GM12878 (cell line): ENCODE data around the gene ST3GAL5. TPM values are rescaled to one million over a fixed set of nuclear protein-coding genes. Genes with fewer than 3 reads are reported as not detected.

Source experiments
- ATF7 ChIP-seq: fragments of 450-650 bp; IDR thresholded peaks from 2 replicates; pipeline ENCODE4 v1.6.1; 2016; ENCODE audit warnings: low read depth, mild to moderate bottlenecking
- BCL3 ChIP-seq: IDR thresholded peaks from 2 replicates; pipeline ENCODE4 v1.6.1; 2011; ENCODE audit warnings: borderline replicate concordance, low read depth, mild to moderate bottlenecking, moderate library complexity, low read length; ENCODE audit not compliant: insufficient read depth, poor library complexity, severe bottlenecking
- BCLAF1 ChIP-seq: fragments of 450-650 bp; IDR thresholded peaks from 2 replicates; pipeline ENCODE4 v1.6.1; 2017; ENCODE audit warnings: antibody characterized with exemption, mild to moderate bottlenecking, moderate library complexity
- CREB1 ChIP-seq: IDR thresholded peaks from 2 replicates; pipeline ENCODE4 v1.6.1; 2012; ENCODE audit warnings: low read depth, mild to moderate bottlenecking, inconsistent platforms
- EP300 ChIP-seq, 2 experiments: fragments of 150-350 bp in 1 of 2; IDR thresholded peaks; 2 replicates each; pipeline ENCODE4 v1.6.1; 2011 to 2012; ENCODE audit warnings: low read depth in 2 of 2, low read length in 2 of 2, borderline replicate concordance in 1 of 2, improper control_type of control experiment in 1 of 2, inconsistent platforms in 1 of 2; ENCODE audit not compliant: control insufficient read depth in 1 of 2
- ETV6 ChIP-seq, 2 experiments: fragments of 450-650 bp in 1 of 2; IDR thresholded peaks in 1 of 2; conservative IDR thresholded peaks in 1 of 2; 2 replicates each; pipeline ENCODE4 v1.6.1; 2014; ENCODE audit warnings: antibody characterized with exemption in 1 of 2, borderline replicate concordance in 1 of 2, low read depth in 1 of 2, mild to moderate bottlenecking in 1 of 2, moderate library complexity in 1 of 2
- FOS ChIP-seq: IDR thresholded peaks from 3 replicates; pipeline ENCODE4 v1.6.1; 2011; ENCODE audit warnings: borderline replicate concordance; ENCODE audit not compliant: insufficient read length; ENCODE audit errors: extremely low read depth
- HDGF ChIP-seq: fragments of 450-650 bp; IDR thresholded peaks from 2 replicates; pipeline ENCODE4 v1.6.1; 2016; ENCODE audit warnings: antibody characterized with exemption
- IRF5 ChIP-seq: fragments of 450-650 bp; IDR thresholded peaks from 2 replicates; pipeline ENCODE4 v1.6.1; 2017; ENCODE audit warnings: borderline replicate concordance
- JUNB ChIP-seq: IDR thresholded peaks from 2 replicates; pipeline ENCODE4 v1.6.1; 2016; ENCODE audit warnings: antibody characterized with exemption, mild to moderate bottlenecking
- MTA2 ChIP-seq: fragments of 450-650 bp; IDR thresholded peaks from 2 replicates; pipeline ENCODE4 v1.6.1; 2016; ENCODE audit warnings: low read depth, mild to moderate bottlenecking, moderate library complexity
- MYC ChIP-seq: IDR thresholded peaks from 2 replicates; pipeline ENCODE4 v1.6.1; 2011; ENCODE audit warnings: mild to moderate bottlenecking, low read length, moderate library complexity, inconsistent platforms; ENCODE audit not compliant: insufficient read depth, insufficient replicate concordance, insufficient read length, severe bottlenecking
- NR2C2 ChIP-seq: IDR thresholded peaks from 2 replicates; pipeline ENCODE4 v1.6.1; 2011; ENCODE audit warnings: borderline replicate concordance, low read depth; ENCODE audit not compliant: control insufficient read depth, insufficient read length
- NRF1 ChIP-seq: conservative IDR thresholded peaks from 2 replicates; pipeline ENCODE4 v1.6.1; 2011; ENCODE audit warnings: mild to moderate bottlenecking, low read depth, low read length, improper control_type of control experiment
- PAX5 ChIP-seq: IDR thresholded peaks from 2 replicates; pipeline ENCODE4 v1.6.1; 2011; ENCODE audit warnings: low read depth, low read length, borderline replicate concordance
- PAX8 ChIP-seq: fragments of 450-650 bp; IDR thresholded peaks from 2 replicates; pipeline ENCODE4 v1.6.1; 2017; ENCODE audit warnings: mild to moderate bottlenecking, moderate library complexity
- RBBP5 ChIP-seq: fragments of 200-600 bp; sonication (generic); conservative IDR thresholded peaks from 2 replicates; pipeline ENCODE4 v1.6.1; 2016
- RUNX3 ChIP-seq: IDR thresholded peaks from 2 replicates; pipeline ENCODE4 v1.6.1; 2012; ENCODE audit warnings: low read length, inconsistent platforms
- TBL1XR1 ChIP-seq: IDR thresholded peaks from 2 replicates; pipeline ENCODE4 v1.6.1; 2012; ENCODE audit warnings: low read depth, low read length, improper control_type of control experiment
- TCF12 ChIP-seq: IDR thresholded peaks from 2 replicates; pipeline ENCODE4 v1.6.1; 2011; ENCODE audit warnings: low read depth, mild to moderate bottlenecking, low read length
- ZNF217 ChIP-seq: fragments of 450-650 bp; IDR thresholded peaks from 2 replicates; pipeline ENCODE4 v1.6.1; 2017; ENCODE audit warnings: antibody characterized with exemption, mild to moderate bottlenecking
- ZSCAN29 ChIP-seq: fragments of 450-650 bp; IDR thresholded peaks from 2 replicates; pipeline ENCODE4 v1.6.1; 2017; ENCODE audit warnings: mild to moderate bottlenecking, moderate library complexity
- polyA plus RNA-seq, 11 experiments: library from polyadenylated mRNA; depleted of rRNA in 4 of 11; unstranded in 6 of 11; stranded (reverse) in 5 of 11; fragments of >200 nt; fragmentation: Nextera tagmentation in 4 of 11; fragmentation: Illumina TruSeq in 1 of 11; extraction: Ambion mirVana in 4 of 11; extraction: Trizol in 1 of 11; gene quantifications; 1 replicate in 1 of 11; 2 replicates in 10 of 11; pipeline versions ENCODE4 v1.2.1 to v1.2.3, GENCODE V29; 2011 to 2016; ENCODE audit warnings: inconsistent platforms in 2 of 11, missing spikeins in 2 of 11, low read depth in 1 of 11
- total RNA-seq, 4 experiments: library from RNA; depleted of rRNA in 3 of 4; stranded (reverse); fragments of >200 nt in 3 of 4; fragmentation: Illumina TruSeq in 1 of 4; extraction: Trizol in 1 of 4; gene quantifications; 2 replicates each; pipeline versions ENCODE4 v1.2.1 to v1.2.3, GENCODE V29; 2013 to 2021
- TF ChIP-seq, protein P1 (sequence below): fragments of 450-650 bp; IDR thresholded peaks from 2 replicates; pipeline ENCODE4 v1.6.1; 2018; ENCODE audit warnings: mild to moderate bottlenecking, low read depth, moderate library complexity; ENCODE audit not compliant: partially characterized antibody

Gene ST3GAL5
- total and polyA plus RNA-seq, 10 of the 15 experiments (the other 5 are each of a cell fraction or from before 2014, with no cell fraction given), result 5.2 to 60.9 (median 10.2) TPM

- no peak for TF ChIP-seq NR2C2
- no peak for TF ChIP-seq RBBP5
- TF ChIP-seq NRF1, result no peak
- TF ChIP-seq RUNX3, result peak; percentile 76
- no peak for TF ChIP-seq ETV6 (conservative IDR thresholded peaks at IDR 0.05 in 1 of 2, IDR thresholded peaks at IDR 0.05 in 1 of 2; ENCODE audit: borderline replicate concordance in 1 of 2, low read depth in 1 of 2)
- TF ChIP-seq ZSCAN29, result no peak
- no peak for TF ChIP-seq MYC
- peak; percentile 5 to 51; a peak in 1 of 4 replicates for TF ChIP-seq EP300 (IDR thresholded peaks at IDR 0.05; ENCODE audit: borderline replicate concordance in 1 of 2, control insufficient read depth in 1 of 2, low read depth in 2 of 2, low read length in 2 of 2)
- TF ChIP-seq PAX8, result no peak
- no peak for TF ChIP-seq BCLAF1
- TF ChIP-seq HDGF, result no peak
- peak; percentile 26; the same call in 1 of the 2 replicates for TF ChIP-seq ATF7
- no peak for TF ChIP-seq BCL3
- TF ChIP-seq, protein P1, sequence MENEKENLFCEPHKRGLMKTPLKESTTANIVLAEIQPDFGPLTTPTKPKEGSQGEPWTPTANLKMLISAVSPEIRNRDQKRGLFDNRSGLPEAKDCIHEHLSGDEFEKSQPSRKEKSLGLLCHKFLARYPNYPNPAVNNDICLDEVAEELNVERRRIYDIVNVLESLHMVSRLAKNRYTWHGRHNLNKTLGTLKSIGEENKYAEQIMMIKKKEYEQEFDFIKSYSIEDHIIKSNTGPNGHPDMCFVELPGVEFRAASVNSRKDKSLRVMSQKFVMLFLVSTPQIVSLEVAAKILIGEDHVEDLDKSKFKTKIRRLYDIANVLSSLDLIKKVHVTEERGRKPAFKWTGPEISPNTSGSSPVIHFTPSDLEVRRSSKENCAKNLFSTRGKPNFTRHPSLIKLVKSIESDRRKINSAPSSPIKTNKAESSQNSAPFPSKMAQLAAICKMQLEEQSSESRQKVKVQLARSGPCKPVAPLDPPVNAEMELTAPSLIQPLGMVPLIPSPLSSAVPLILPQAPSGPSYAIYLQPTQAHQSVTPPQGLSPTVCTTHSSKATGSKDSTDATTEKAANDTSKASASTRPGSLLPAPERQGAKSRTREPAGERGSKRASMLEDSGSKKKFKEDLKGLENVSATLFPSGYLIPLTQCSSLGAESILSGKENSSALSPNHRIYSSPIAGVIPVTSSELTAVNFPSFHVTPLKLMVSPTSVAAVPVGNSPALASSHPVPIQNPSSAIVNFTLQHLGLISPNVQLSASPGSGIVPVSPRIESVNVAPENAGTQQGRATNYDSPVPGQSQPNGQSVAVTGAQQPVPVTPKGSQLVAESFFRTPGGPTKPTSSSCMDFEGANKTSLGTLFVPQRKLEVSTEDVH, result no peak
- no peak for TF ChIP-seq IRF5
- 0 out of 2 replicates have a peak, but pooled peaks have one; percentile 11 for TF ChIP-seq TBL1XR1
- 0 out of 2 replicates have a peak, but pooled peaks have one; percentile 28 for TF ChIP-seq TCF12
- no peak for TF ChIP-seq FOS
- no peak for TF ChIP-seq ZNF217
- TF ChIP-seq PAX5, result peak; percentile 78; the same call in 1 of the 2 replicates
- no peak for TF ChIP-seq CREB1
- TF ChIP-seq JUNB, result no peak
- TF ChIP-seq MTA2, result peak; percentile 50
Observed at GRCh38 chr2:85852937-85853498, 35.8 kb downstream of the ST3GAL5 start (continued).
